ENCODE measurements around the gene SNX1.

DNA sequence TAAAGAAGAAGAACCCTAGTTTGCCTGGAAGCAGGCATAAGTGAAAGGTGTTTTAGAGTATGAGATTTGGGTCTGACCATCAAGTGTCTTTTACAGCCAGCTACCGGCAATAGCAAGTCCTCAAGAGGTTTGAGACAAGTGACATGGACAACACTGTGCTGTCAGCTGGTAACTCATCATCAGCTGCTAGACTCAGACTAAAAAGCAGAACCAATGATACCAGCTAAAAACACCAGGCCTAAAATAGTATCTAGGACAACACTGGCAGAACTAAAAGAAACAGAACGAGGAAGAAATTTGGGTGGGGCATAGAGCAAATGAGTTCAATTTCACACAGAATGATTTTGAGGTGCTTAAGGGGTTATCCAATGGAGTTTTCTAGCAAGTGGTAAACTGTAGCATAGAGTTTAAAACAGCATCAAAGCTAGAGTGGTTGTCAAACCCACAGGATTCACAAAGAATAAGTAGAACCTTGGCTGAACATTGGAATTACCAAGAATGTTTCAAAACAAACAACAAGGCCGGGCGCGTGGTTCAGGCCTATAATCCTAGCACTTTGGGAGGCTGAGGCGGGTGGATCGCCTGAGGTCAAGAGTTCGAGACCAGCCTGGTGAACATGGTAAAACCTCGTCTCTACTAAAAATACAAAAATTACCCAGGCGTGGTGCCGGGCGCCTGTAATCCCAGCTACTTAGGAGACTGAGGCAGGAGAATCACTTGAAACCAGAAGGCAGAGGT lies 6.1 kb upstream of the SNX1 start:
- TF ChIP-seq, protein P1, sequence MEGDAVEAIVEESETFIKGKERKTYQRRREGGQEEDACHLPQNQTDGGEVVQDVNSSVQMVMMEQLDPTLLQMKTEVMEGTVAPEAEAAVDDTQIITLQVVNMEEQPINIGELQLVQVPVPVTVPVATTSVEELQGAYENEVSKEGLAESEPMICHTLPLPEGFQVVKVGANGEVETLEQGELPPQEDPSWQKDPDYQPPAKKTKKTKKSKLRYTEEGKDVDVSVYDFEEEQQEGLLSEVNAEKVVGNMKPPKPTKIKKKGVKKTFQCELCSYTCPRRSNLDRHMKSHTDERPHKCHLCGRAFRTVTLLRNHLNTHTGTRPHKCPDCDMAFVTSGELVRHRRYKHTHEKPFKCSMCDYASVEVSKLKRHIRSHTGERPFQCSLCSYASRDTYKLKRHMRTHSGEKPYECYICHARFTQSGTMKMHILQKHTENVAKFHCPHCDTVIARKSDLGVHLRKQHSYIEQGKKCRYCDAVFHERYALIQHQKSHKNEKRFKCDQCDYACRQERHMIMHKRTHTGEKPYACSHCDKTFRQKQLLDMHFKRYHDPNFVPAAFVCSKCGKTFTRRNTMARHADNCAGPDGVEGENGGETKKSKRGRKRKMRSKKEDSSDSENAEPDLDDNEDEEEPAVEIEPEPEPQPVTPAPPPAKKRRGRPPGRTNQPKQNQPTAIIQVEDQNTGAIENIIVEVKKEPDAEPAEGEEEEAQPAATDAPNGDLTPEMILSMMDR (IDR thresholded peaks at IDR 0.05) = no peak
- TF ChIP-seq EZH2 (IDR thresholded peaks at IDR 0.05; ENCODE audit: borderline replicate concordance, insufficient read depth, low read depth, low read length, poor library complexity, severe bottlenecking) = no peak
